Loucy (cell line): ENCODE results near the gene ZNF655.
A peak's percentile ranks its signal among the peaks of the same experiment; 100 is the strongest.

Experiments used
- H2AFZ ChIP-seq: fragments of 200-600 bp; sonication (generic); 2 replicates; pipeline ENCODE4 v1.6.0; 2016; ENCODE audit warnings: antibody characterized with exemption, mild to moderate bottlenecking, low read length, moderate library complexity
- H3F3A ChIP-seq: fragments of 200-600 bp; 2 replicates; pipeline ENCODE4 v1.6.0; 2016; ENCODE audit warnings: antibody characterized with exemption, low read depth, mild to moderate bottlenecking
- H3K27me3 ChIP-seq: fragments of 200-600 bp; sonication (generic); 2 replicates; pipeline ENCODE4 v1.6.1; 2014; ENCODE audit warnings: low read length, mild to moderate bottlenecking; ENCODE audit not compliant: insufficient read depth, poor library complexity, severe bottlenecking
- H3K36me3 ChIP-seq: fragments of 200-600 bp; sonication (generic); 2 replicates; pipeline ENCODE4 v1.6.1; 2016; ENCODE audit warnings: low read length; ENCODE audit not compliant: insufficient read depth
- H3K4me1 ChIP-seq: fragments of 200-600 bp; sonication (generic); 2 replicates; pipeline ENCODE4 v1.5.1; 2014; ENCODE audit warnings: low read length, mild to moderate bottlenecking; ENCODE audit not compliant: insufficient read depth, poor library complexity, severe bottlenecking
- H3K4me2 ChIP-seq: fragments of 200-600 bp; sonication (generic); 2 replicates; pipeline ENCODE4 v1.6.0; 2014; ENCODE audit warnings: antibody characterized with exemption, low read length, low read depth, mild to moderate bottlenecking; ENCODE audit not compliant: poor library complexity, severe bottlenecking
- H3K4me3 ChIP-seq: fragments of 200-600 bp; sonication (generic); 2 replicates; pipeline ENCODE4 v1.5.1; 2014; ENCODE audit warnings: low read length, mild to moderate bottlenecking, mixed read lengths; ENCODE audit not compliant: poor library complexity, severe bottlenecking
- H3K79me2 ChIP-seq: fragments of 200-600 bp; sonication (generic); 2 replicates; pipeline ENCODE4 v1.6.1; 2014; ENCODE audit warnings: low read length; ENCODE audit not compliant: insufficient read depth
- H3K9ac ChIP-seq: fragments of 200-600 bp; sonication (generic); 2 replicates; pipeline ENCODE4 v1.6.0; 2014; ENCODE audit warnings: mild to moderate bottlenecking, low read depth, low read length, moderate library complexity; ENCODE audit not compliant: poor library complexity, severe bottlenecking
- H3K9me2 ChIP-seq: fragments of 200-600 bp; sonication (generic); replicated peaks from 2 replicates; pipeline ENCODE4 v1.6.1; 2016; ENCODE audit warnings: low read depth, low read length, mixed read lengths
- H3K9me3 ChIP-seq: fragments of 200-600 bp; sonication (generic); 2 replicates; pipeline ENCODE4 v1.6.1; 2014; ENCODE audit warnings: mild to moderate bottlenecking, antibody characterized with exemption, low read length, low read depth; ENCODE audit not compliant: insufficient read depth
- H4K20me1 ChIP-seq: fragments of 200-600 bp; sonication (generic); 2 replicates; pipeline ENCODE4 v1.6.0; 2014; ENCODE audit warnings: antibody characterized with exemption, low read length, mild to moderate bottlenecking; ENCODE audit not compliant: insufficient read depth, poor library complexity, severe bottlenecking
- EZH2phosphoT487 ChIP-seq: fragments of 200-600 bp; IDR thresholded peaks from 2 replicates; pipeline ENCODE4 v1.6.1; 2018; ENCODE audit warnings: antibody characterized with exemption, mild to moderate bottlenecking, moderate library complexity, borderline replicate concordance
- TF ChIP-seq, protein P1 (sequence below): fragments of 200-600 bp; sonication (generic); conservative IDR thresholded peaks from 2 replicates; pipeline ENCODE4 v1.5.1; 2014; ENCODE audit warnings: mild to moderate bottlenecking, antibody characterized with exemption, low read length

ZNF655 gene

DNA sequence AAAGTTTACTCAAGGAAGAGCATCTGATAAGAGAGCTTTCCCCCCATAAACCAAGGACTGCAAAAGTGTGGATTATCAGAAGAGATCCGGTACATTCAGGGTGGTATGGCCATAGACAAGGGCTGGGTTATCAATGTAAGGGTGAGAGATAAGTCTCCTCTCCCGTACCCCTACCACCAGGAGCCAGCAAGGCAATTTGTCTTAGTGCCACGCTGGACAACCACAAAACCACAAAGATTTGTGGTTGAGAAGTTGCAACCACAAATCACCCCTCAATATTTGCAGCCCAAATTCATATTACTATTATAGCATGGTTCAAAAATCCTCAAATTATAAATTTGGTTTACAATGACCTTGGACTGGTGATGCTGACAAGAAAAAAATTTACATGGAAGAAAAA lies 56.1 kb downstream of the ZNF655 start:
- no peaks in the 10 kb centered on the region for H3F3A ChIP-seq
- H3K4me1 ChIP-seq = peaks cover 23% of the 10 kb centered on the region
- H3K79me2 ChIP-seq = peaks cover 28% of the 10 kb centered on the region
- H3K36me3 ChIP-seq = peaks cover 12% of the 10 kb centered on the region; the same call in 1 of the 2 replicates
- H3K27me3 ChIP-seq = no peaks in the 10 kb centered on the region
- no peak for TF ChIP-seq EZH2phosphoT487
- TF ChIP-seq, protein P1, sequence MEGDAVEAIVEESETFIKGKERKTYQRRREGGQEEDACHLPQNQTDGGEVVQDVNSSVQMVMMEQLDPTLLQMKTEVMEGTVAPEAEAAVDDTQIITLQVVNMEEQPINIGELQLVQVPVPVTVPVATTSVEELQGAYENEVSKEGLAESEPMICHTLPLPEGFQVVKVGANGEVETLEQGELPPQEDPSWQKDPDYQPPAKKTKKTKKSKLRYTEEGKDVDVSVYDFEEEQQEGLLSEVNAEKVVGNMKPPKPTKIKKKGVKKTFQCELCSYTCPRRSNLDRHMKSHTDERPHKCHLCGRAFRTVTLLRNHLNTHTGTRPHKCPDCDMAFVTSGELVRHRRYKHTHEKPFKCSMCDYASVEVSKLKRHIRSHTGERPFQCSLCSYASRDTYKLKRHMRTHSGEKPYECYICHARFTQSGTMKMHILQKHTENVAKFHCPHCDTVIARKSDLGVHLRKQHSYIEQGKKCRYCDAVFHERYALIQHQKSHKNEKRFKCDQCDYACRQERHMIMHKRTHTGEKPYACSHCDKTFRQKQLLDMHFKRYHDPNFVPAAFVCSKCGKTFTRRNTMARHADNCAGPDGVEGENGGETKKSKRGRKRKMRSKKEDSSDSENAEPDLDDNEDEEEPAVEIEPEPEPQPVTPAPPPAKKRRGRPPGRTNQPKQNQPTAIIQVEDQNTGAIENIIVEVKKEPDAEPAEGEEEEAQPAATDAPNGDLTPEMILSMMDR = no peak
- H3K9me3 ChIP-seq = no peaks in the 10 kb centered on the region
- H2AFZ ChIP-seq = no peak overlapping the region
- H4K20me1 ChIP-seq = peaks cover 12% of the 10 kb centered on the region
- H3K4me3 ChIP-seq = no peak overlapping the region
- no peak overlapping the region for H3K9ac ChIP-seq
- H3K4me2 ChIP-seq = no peak overlapping the region
- H3K9me2 ChIP-seq = no peaks in the 10 kb centered on the region

DNA sequence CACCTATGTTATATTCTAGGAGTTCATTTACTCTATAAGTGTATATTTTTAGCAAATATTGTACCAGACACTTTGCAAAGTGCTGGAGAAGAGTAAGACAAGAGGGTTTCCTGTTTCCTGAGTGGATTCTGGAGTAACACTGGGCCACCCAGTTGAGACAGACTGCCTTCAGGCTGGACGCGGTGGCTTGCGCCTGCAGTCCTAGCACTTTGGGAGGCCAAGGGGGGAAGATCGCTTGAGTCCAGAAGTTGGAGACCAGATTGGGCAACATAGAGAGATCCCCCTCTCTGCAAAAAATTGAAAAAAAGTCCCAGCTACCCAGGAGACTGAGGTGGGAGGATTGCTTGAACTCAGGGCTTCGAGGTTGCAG lies 57.5 kb downstream of the ZNF655 start:
- peak overlapping the region; percentile 100 for H3K4me2 ChIP-seq
- TF ChIP-seq, protein P1 = no peak
- no peak for TF ChIP-seq EZH2phosphoT487
- peak overlapping the region; percentile 98 for H3K4me3 ChIP-seq
- H3F3A ChIP-seq = no peaks in the 10 kb centered on the region
- H3K9ac ChIP-seq = peak overlapping the region; percentile 93
- peaks cover 35% of the 10 kb centered on the region for H3K4me1 ChIP-seq
- peak overlapping the region; percentile 95 for H2AFZ ChIP-seq
- H3K9me3 ChIP-seq = no peaks in the 10 kb centered on the region
- H4K20me1 ChIP-seq = peaks cover 12% of the 10 kb centered on the region
- H3K36me3 ChIP-seq = peaks cover 23% of the 10 kb centered on the region; the same call in 1 of the 2 replicates
- H3K27me3 ChIP-seq = no peaks in the 10 kb centered on the region
- peaks cover 43% of the 10 kb centered on the region for H3K79me2 ChIP-seq
- H3K9me2 ChIP-seq = no peaks in the 10 kb centered on the region

DNA sequence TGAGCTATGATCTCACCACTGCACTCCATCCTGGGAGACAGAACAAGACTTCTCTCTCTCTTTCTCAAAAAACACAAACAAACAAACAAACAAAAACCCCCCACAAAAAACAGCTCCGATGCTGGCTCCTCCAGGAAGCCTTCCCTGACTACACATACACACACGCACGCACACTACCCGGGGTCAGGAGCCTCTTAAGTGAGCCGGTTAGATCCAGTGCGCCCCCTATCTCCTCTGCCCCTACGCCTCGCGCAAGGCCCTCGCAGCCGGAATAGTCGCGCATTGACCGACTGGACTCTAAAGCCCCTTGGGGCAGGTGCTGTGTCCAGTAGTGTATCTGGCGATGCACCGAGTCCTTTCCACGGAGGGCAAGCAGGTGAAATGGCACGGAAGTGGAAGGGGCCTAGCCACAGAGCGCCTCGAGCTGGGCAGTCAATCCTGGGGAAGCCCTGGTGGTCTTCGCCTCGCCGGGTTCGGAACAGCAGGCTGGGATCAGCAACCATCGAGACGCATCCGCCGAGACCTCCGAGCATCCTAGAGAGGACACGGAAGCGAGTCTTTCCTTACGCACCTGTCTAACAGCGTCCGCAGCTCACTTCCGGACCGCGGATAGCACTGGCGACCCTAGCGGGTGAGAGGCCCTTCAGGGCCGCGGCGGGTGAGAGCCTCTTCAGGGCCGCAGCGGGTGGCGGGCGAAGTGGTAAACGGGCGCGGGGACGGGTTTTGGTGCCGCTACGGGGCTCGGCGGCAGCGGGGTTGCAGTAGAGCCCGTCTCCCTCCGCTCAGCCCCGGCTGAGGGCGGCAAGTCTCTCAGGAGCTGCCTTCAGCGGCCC lies 58.1 kb downstream of the ZNF655 start, which contains the start of gene ZSCAN25:
TSS of gene ZSCAN25 (plus strand) at position 588 of the 833 bp plus-strand sequence. CDS start 2,661 bp downstream, outside the sequence.
- Histone ChIP-seq H3K27me3 (no peaks in the 10 kb centered on the region), H4K20me1 (peaks cover 12% of the 10 kb centered on the region), H3K4me3 (peak within 1 kb of the TSS; percentile 98), H3K9ac (peak within 1 kb of the TSS; percentile 93), H3K4me2 (peak within 1 kb of the TSS; percentile 100), H3K79me2 (peaks cover 49% of the 10 kb centered on the region), H3F3A (no peaks in the 10 kb centered on the region), H3K36me3 (peaks cover 29% of the 10 kb centered on the region; the same call in 1 of the 2 replicates), H3K4me1 (peaks cover 41% of the 10 kb centered on the region), H2AFZ (peak within 1 kb of the TSS; percentile 95), H3K9me3 (no peaks in the 10 kb centered on the region), H3K9me2 (no peaks in the 10 kb centered on the region)
- no peak for TF ChIP-seq EZH2phosphoT487
- TF ChIP-seq, protein P1 = peak; percentile 64
